Right lobe of liver (tissue), 6 donors: ENCODE measurements around the gene GPR87. TPM values are rescaled to one million over a fixed set of nuclear protein-coding genes. Genes with fewer than 3 reads are reported as not detected.

Experiments
- ATAC-seq, 4 donors: fragments of 200-7000 bp; cut with Tn5 transposase; one replicate each; pipeline ENCODE4 v1.9.1; 2020; ENCODE audit warnings: mild to moderate bottlenecking in 4 of 4, moderate library complexity in 4 of 4
- DNase-seq, 3 donors: peaks; one replicate each; pipeline ENCODE4 v3.0.0-alpha.2; 2020
- H3K27ac ChIP-seq, 3 donors: fragments of 200-600 bp; one replicate each; pipeline ENCODE4 v1.8.0; 2022
- H3K27me3 ChIP-seq, 2 donors: fragments of 200-600 bp; one replicate each; pipeline ENCODE4 v1.8.0; 2022
- H3K36me3 ChIP-seq, 4 donors: fragments of 200-600 bp; sonication (generic) in 1 of 4; one replicate each; pipeline versions ENCODE4 v1.5.1 to v1.8.0; 2017 to 2022; ENCODE audit warnings: control low read depth in 1 of 4
- H3K4me1 ChIP-seq, 4 donors: fragments of 200-600 bp; sonication (generic) in 1 of 4; one replicate each; pipeline versions ENCODE4 v1.5.1 to v1.8.0; 2017 to 2022; ENCODE audit warnings: control low read depth in 1 of 4
- H3K4me3 ChIP-seq, 3 donors: fragments of 200-600 bp; one replicate each; pipeline ENCODE4 v1.8.0; 2022
- H3K9me3 ChIP-seq, 4 donors: fragments of 200-600 bp; sonication (generic) in 1 of 4; one replicate each; pipeline versions ENCODE4 v1.5.1 to v1.8.0; 2017 to 2022; ENCODE audit warnings: control low read depth in 1 of 4
- POLR2A ChIP-seq: fragments of 450-650 bp; IDR thresholded peaks from one replicate; pipeline ENCODE4 v1.6.1; 2017; ENCODE audit warnings: antibody characterized with exemption, mild to moderate bottlenecking
- WGBS: methylation state at CpG from one replicate; pipeline ENCODE4 v1.1.6; 2018; ENCODE audit warnings: low coverage, low lambda C conversion rate; ENCODE audit not compliant: insufficient coverage; ENCODE audit errors: missing lambda C conversion rate; 5-methylcytosine and 5-hydroxymethylcytosine counted together
- intact Hi-C, 2 donors: fragments of 100-400 bp; cut with DNase I; formaldehyde crosslinking; loops; one replicate each; pipeline versions ENCODE4 v1.11.2 to v1.14.1; 2022
- total RNA-seq, 6 experiments: library from RNA; depleted of rRNA in 2 of 6; stranded (reverse); fragments of >200 nt in 2 of 6; fragmentation: NEBNext Ultra II Directional in 3 of 6; extraction: Animal tissue kit (Norgen Biotek cat#: 25700) in 3 of 6; gene quantifications; one replicate each; pipeline versions ENCODE4 v1.1.0 to v1.2.4, GENCODE V29; 2016 to 2023
- TF ChIP-seq, protein P1 (sequence below), 4 donors: fragments of 200-600 bp in 3 of 4; fragments of 450-650 bp in 1 of 4; IDR thresholded peaks; one replicate each; pipeline versions ENCODE4 v1.5.1 to v1.8.0; 2016 to 2022; ENCODE audit warnings: antibody characterized with exemption in 4 of 4, mild to moderate bottlenecking in 2 of 4
- donor health status: DM: no; HTN: yes; CAD: no.
- donor health status: DM: no; HTN: no; CAD: no.
- donor health status: DM: no; HTN: no; CAD: no.
- donor health status: DM: no; HTN: yes; CAD: no.
- donor health status: DM: no; HTN: yes; CAD: no.

The GPR87 gene
- total RNA-seq, 6 experiments from 2014 or later = not detected

- no peaks in the 10 kb centered on the region for H3K4me1 ChIP-seq
- no peaks in the 10 kb centered on the region for H3K9me3 ChIP-seq
- intact Hi-C loops = no loop called here
- DNase-seq = no peak
- H3K27ac ChIP-seq = no peak overlapping the region
- H3K36me3 ChIP-seq = no peaks in the 10 kb centered on the region
- ATAC-seq = no peak
- H3K4me3 ChIP-seq = no peak overlapping the region
- TF ChIP-seq, protein P1, sequence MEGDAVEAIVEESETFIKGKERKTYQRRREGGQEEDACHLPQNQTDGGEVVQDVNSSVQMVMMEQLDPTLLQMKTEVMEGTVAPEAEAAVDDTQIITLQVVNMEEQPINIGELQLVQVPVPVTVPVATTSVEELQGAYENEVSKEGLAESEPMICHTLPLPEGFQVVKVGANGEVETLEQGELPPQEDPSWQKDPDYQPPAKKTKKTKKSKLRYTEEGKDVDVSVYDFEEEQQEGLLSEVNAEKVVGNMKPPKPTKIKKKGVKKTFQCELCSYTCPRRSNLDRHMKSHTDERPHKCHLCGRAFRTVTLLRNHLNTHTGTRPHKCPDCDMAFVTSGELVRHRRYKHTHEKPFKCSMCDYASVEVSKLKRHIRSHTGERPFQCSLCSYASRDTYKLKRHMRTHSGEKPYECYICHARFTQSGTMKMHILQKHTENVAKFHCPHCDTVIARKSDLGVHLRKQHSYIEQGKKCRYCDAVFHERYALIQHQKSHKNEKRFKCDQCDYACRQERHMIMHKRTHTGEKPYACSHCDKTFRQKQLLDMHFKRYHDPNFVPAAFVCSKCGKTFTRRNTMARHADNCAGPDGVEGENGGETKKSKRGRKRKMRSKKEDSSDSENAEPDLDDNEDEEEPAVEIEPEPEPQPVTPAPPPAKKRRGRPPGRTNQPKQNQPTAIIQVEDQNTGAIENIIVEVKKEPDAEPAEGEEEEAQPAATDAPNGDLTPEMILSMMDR (IDR thresholded peaks at IDR 0.05) = no peak
- no peak for TF ChIP-seq POLR2A
- H3K27me3 ChIP-seq = no peaks in the 10 kb centered on the region
- 50% methylated on average over 2 of the region's 2 CpGs for WGBS
These were observed 3.5 kb upstream of the GPR87 start for GRCh38 chr3:151320131-151320530.

DNA sequence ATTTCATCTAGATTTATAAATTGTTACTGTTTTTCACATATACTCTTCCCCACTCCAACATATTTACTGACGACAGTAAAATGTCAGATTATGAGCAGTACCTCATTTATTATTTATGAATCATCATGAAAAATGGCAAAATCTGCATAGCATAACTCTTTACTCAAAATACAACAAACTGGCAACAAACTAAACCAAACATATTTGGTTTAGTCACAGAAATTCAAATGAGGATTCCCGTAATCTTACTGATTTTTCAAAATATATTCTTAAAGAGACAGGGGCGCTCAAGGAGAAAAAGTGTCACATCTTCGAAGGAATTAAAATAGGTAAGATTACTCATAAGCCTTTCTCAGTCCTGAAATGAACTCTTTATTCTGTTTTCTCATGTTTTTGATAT lies 3.0 kb upstream of the GPR87 start:
- Histone ChIP-seq H3K4me3 (no peak overlapping the region), H3K9me3 (no peaks in the 10 kb centered on the region), H3K36me3 (no peaks in the 10 kb centered on the region), H3K4me1 (no peaks in the 10 kb centered on the region), H3K27me3 (no peaks in the 10 kb centered on the region), H3K27ac (no peak overlapping the region)
- WGBS = 79% methylated on average over 4 of the region's 4 CpGs
- no peak for ATAC-seq
- TF ChIP-seq, protein P1 (IDR thresholded peaks at IDR 0.05) = no peak
- no peak for TF ChIP-seq POLR2A
- intact Hi-C loops = no loop called here
- DNase-seq = no peak

DNA sequence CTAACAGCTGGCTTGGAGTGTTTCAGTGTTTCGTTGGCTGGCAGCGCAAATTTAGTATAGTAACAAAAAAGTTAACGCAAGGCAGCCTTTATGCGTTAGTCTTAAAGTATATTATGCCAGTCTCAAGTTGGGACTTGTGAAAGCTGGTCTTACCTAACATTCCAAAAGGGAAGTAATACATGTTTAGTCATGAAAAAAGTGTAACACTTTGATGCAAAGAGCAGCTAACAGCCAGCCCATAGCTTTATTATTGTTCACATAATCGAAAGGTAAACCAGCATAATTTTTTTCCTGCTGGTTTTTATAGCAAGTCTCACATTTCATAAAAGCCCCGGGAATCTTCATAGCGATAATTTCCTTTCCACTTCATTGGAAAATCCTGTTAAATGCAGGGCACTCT lies 2.4 kb upstream of the GPR87 start:
- no peaks in the 10 kb centered on the region for H3K27me3 ChIP-seq

GRCh38 chr3:151318313-151318712 lies 1.7 kb upstream of the GPR87 start:
- no peaks in the 10 kb centered on the region for H3K4me1 ChIP-seq
- no peak for TF ChIP-seq POLR2A
- TF ChIP-seq, protein P1 (IDR thresholded peaks at IDR 0.05) = no peak
- no peaks in the 10 kb centered on the region for H3K36me3 ChIP-seq
- DNase-seq = no peak
- H3K27ac ChIP-seq = no peak overlapping the region
- no peaks in the 10 kb centered on the region for H3K9me3 ChIP-seq
- intact Hi-C loops = no loop called here
- H3K27me3 ChIP-seq = no peaks in the 10 kb centered on the region
- no peak for ATAC-seq
- no peak overlapping the region for H3K4me3 ChIP-seq

More for the DNA sequence above, 2.4 kb upstream of the GPR87 start:
- 77% methylated on average over 7 of the region's 7 CpGs for WGBS
- Histone ChIP-seq H3K36me3 (no peaks in the 10 kb centered on the region), H3K9me3 (no peaks in the 10 kb centered on the region), H3K27ac (no peak overlapping the region), H3K4me1 (no peaks in the 10 kb centered on the region), H3K4me3 (no peak overlapping the region)
- DNase-seq (no peak), ATAC-seq (peak in 1 of 4 donors; percentile 46)
- TF ChIP-seq, protein P1 (IDR thresholded peaks at IDR 0.05) = no peak
- no peak for TF ChIP-seq POLR2A
- intact Hi-C loops = no loop called here

DNA sequence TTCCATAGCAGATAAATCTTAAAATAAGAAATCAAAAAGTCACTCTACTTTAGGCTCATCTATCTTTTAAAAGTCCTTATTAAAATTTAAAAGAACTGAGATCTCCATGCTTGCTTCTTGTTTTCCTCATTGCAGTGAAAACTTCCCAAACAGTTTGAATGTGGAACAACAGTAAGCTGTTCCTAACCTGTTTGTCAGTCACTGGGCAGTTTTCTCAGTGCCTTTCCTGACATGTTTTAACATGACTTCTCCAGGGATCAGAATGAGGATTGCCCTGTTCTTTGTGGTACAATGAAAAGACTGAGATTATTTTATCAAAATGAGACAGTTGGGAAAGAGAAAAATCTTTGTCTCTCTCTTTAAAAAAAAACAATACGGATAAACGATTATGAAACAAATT lies 774 bp downstream of the GPR87 start:
- 89% methylated on average over 2 of the region's 2 CpGs for WGBS

More for the DNA sequence above, 774 bp downstream of the GPR87 start:
- no peak for DNase-seq
- no peak overlapping the region for H3K4me3 ChIP-seq
- no peak for ATAC-seq
- no peaks in the 10 kb centered on the region for H3K27me3 ChIP-seq
- intact Hi-C loops = no loop called here
- H3K36me3 ChIP-seq = no peaks in the 10 kb centered on the region
- no peak overlapping the region for H3K27ac ChIP-seq
- H3K4me1 ChIP-seq = no peaks in the 10 kb centered on the region
- H3K9me3 ChIP-seq = no peaks in the 10 kb centered on the region
- TF ChIP-seq POLR2A = no peak
- TF ChIP-seq, protein P1 (IDR thresholded peaks at IDR 0.05) = no peak
